GM12878 (cell line): Measurements from ENCODE around the gene SLC25A48. TPM values are rescaled to one million over a fixed set of nuclear protein-coding genes. Genes with fewer than 3 reads are reported as not detected.

Experiments used
- ATAC-seq: fragments of 200-7000 bp; cut with Tn5 transposase; 3 replicates; pipeline ENCODE4 v1.9.1; 2020; ENCODE audit warnings: mild to moderate bottlenecking, moderate library complexity
- BruUV-seq: library from RNA; stranded (reverse); fragments of 400-500 nt; replicated peaks from 2 replicates; lab custom pipeline; 2021; lab: Mats Ljungman, UMichigan
- CTCF ChIA-PET: fragments of 300-600 bp; sonication (Branson Sonifier 250); formaldehyde crosslinking; extraction: SDS; loops from one replicate; lab custom pipeline; 2021; ENCODE audit warnings: inconsistent platforms; lab: Yijun Ruan, JAX
- POLR2A ChIA-PET: fragments of 350-600 bp; formaldehyde crosslinking; extraction: SDS; loops from one replicate; lab custom pipeline; 2021; ENCODE audit warnings: inconsistent platforms; lab: Charles Lee
- RAD21 ChIA-PET: fragments of 300-600 bp; sonication (Branson Sonifier 250); formaldehyde crosslinking; loops from one replicate; lab custom pipeline; 2023; ENCODE audit warnings: antibody characterized with exemption; ENCODE audit not compliant: unreplicated experiment; lab: Charles Lee
- SMC1A ChIA-PET: fragments of 300-600 bp; sonication (Branson Sonifier 250); formaldehyde crosslinking; loops from one replicate; lab custom pipeline; 2023; ENCODE audit not compliant: unreplicated experiment, uncharacterized antibody; lab: Charles Lee
- DNase-seq: peaks from one replicate; pipeline ENCODE4 v3.0.0-alpha.2; 2011; ENCODE audit warnings: low read depth, low spot score
- FAIRE-seq: peaks from 3 replicates; lab custom pipeline; 2011; peaks lifted over from hg19 to GRCh38; lab: Jason Lieb, UNC
- H2AFZ ChIP-seq: 2 replicates; pipeline ENCODE4 v1.6.0; 2011; ENCODE audit warnings: low read depth, low read length, control low read depth; ENCODE audit not compliant: control insufficient read depth
- H3K27ac ChIP-seq: 2 replicates; pipeline ENCODE4 v1.5.1; 2011; ENCODE audit warnings: control low read depth; ENCODE audit not compliant: control insufficient read depth, insufficient read depth
- H3K27me3 ChIP-seq, 2 experiments: replicated peaks in 1 of 2; 2 replicates each; pipeline versions ENCODE4 v1.6.0 to v1.6.1; 2011; ENCODE audit warnings: low read length in 1 of 2; ENCODE audit not compliant: control insufficient read depth in 2 of 2, insufficient read depth in 2 of 2
- H3K36me3 ChIP-seq, 2 experiments: 2 replicates each; pipeline ENCODE4 v1.5.1; 2011; ENCODE audit warnings: low read length in 1 of 2; ENCODE audit not compliant: control insufficient read depth in 2 of 2, insufficient read depth in 2 of 2
- H3K4me1 ChIP-seq: 2 replicates; pipeline ENCODE4 v1.6.1; 2011; ENCODE audit warnings: mild to moderate bottlenecking, low read length, moderate library complexity, mixed read lengths; ENCODE audit not compliant: control insufficient read depth, insufficient read depth
- H3K4me2 ChIP-seq: 2 replicates; pipeline ENCODE4 v1.6.0; 2011; ENCODE audit warnings: control low read depth; ENCODE audit not compliant: control insufficient read depth, insufficient read depth
- H3K4me3 ChIP-seq: fragments of 200-600 bp; sonication (generic); 2 replicates; pipeline ENCODE4 v1.5.1; 2016
- H3K79me2 ChIP-seq: 2 replicates; pipeline ENCODE4 v1.6.0; 2011; ENCODE audit warnings: low read length; ENCODE audit not compliant: control insufficient read depth, insufficient read depth
- H3K9ac ChIP-seq: 2 replicates; pipeline ENCODE4 v1.8.0; 2011; ENCODE audit warnings: low read length, control low read depth, mixed read lengths; ENCODE audit not compliant: control insufficient read depth, insufficient read depth
- H3K9me3 ChIP-seq: replicated peaks from 3 replicates; pipeline ENCODE4 v1.5.1; 2011; ENCODE audit warnings: mild to moderate bottlenecking, low read length; ENCODE audit not compliant: control insufficient read depth, insufficient read depth
- H4K20me1 ChIP-seq: 2 replicates; pipeline ENCODE4 v1.6.0; 2011; ENCODE audit not compliant: control insufficient read depth, insufficient read depth
- BCL11A ChIP-seq: IDR thresholded peaks from 2 replicates; pipeline ENCODE4 v1.6.1; 2011; ENCODE audit warnings: low read depth, low read length
- GATAD2B ChIP-seq: fragments of 450-650 bp; conservative IDR thresholded peaks from 2 replicates; pipeline ENCODE4 v1.6.1; 2017; ENCODE audit warnings: low read depth, mild to moderate bottlenecking, moderate library complexity
- MYC ChIP-seq: IDR thresholded peaks from 2 replicates; pipeline ENCODE4 v1.6.1; 2011; ENCODE audit warnings: mild to moderate bottlenecking, low read length, moderate library complexity, inconsistent platforms; ENCODE audit not compliant: insufficient read depth, insufficient replicate concordance, insufficient read length, severe bottlenecking
- NRF1 ChIP-seq: conservative IDR thresholded peaks from 2 replicates; pipeline ENCODE4 v1.6.1; 2011; ENCODE audit warnings: mild to moderate bottlenecking, low read depth, low read length, improper control_type of control experiment
- RB1 ChIP-seq: fragments of 450-650 bp; formaldehyde crosslinking; IDR thresholded peaks from 2 replicates; pipeline ENCODE4 v1.6.1; 2017; ENCODE audit warnings: mild to moderate bottlenecking, borderline replicate concordance
- SMAD1 ChIP-seq: fragments of 450-650 bp; IDR thresholded peaks from 2 replicates; pipeline ENCODE4 v1.6.1; 2018; ENCODE audit warnings: mild to moderate bottlenecking, low read depth; ENCODE audit not compliant: partially characterized antibody
- SMC3 ChIP-seq: IDR thresholded peaks from 2 replicates; pipeline ENCODE4 v1.6.1; 2011; ENCODE audit warnings: low read length, improper control_type of control experiment, borderline replicate concordance
- ZBED1 ChIP-seq: IDR thresholded peaks from 2 replicates; pipeline ENCODE4 v1.6.1; 2016; ENCODE audit warnings: borderline replicate concordance
- WGBS: methylation state at CpG from one replicate; pipeline ENCODE4 v1.1.6; 2016; ENCODE audit warnings: low lambda C conversion rate; ENCODE audit not compliant: insufficient replicate concordance, insufficient coverage; ENCODE audit errors: missing lambda C conversion rate; 5-methylcytosine and 5-hydroxymethylcytosine counted together
- in situ Hi-C: fragments of 300-500 bp; cut with MboI; formaldehyde crosslinking; loops from 9 replicates; pipeline ENCODE4 v1.14.3; 2018; ENCODE audit warnings: mixed read lengths
- intact Hi-C: fragments of 100-400 bp; cut with micrococcal nuclease; formaldehyde crosslinking; loops from one replicate; pipeline ENCODE4 v1.14.2; 2022; ENCODE audit not compliant: unreplicated experiment
- polyA plus RNA-seq, 11 experiments: library from polyadenylated mRNA; depleted of rRNA in 4 of 11; unstranded in 6 of 11; stranded (reverse) in 5 of 11; fragments of >200 nt; fragmentation: Nextera tagmentation in 4 of 11; fragmentation: Illumina TruSeq in 1 of 11; extraction: Ambion mirVana in 4 of 11; extraction: Trizol in 1 of 11; gene quantifications; 1 replicate in 1 of 11; 2 replicates in 10 of 11; pipeline versions ENCODE4 v1.2.1 to v1.2.3, GENCODE V29; 2011 to 2016; ENCODE audit warnings: inconsistent platforms in 2 of 11, missing spikeins in 2 of 11, low read depth in 1 of 11
- total RNA-seq, 4 experiments: library from RNA; depleted of rRNA in 3 of 4; stranded (reverse); fragments of >200 nt in 3 of 4; fragmentation: Illumina TruSeq in 1 of 4; extraction: Trizol in 1 of 4; gene quantifications; 2 replicates each; pipeline versions ENCODE4 v1.2.1 to v1.2.3, GENCODE V29; 2013 to 2021
- TF ChIP-seq, protein P1 (sequence below): IDR thresholded peaks from 2 replicates; pipeline ENCODE4 v1.6.1; 2012; ENCODE audit warnings: low read length, inconsistent platforms
- TF ChIP-seq, protein P2 (sequence below): IDR thresholded peaks from 2 replicates; pipeline ENCODE4 v1.6.1; 2011; ENCODE audit warnings: mild to moderate bottlenecking, low read depth, low read length, moderate library complexity; ENCODE audit not compliant: insufficient replicate concordance

The SLC25A48 gene
- total and polyA plus RNA-seq, 10 of the 15 experiments (the other 5 are each of a cell fraction or from before 2014, with no cell fraction given) = 0.06 TPM; not detected in 9

DNA sequence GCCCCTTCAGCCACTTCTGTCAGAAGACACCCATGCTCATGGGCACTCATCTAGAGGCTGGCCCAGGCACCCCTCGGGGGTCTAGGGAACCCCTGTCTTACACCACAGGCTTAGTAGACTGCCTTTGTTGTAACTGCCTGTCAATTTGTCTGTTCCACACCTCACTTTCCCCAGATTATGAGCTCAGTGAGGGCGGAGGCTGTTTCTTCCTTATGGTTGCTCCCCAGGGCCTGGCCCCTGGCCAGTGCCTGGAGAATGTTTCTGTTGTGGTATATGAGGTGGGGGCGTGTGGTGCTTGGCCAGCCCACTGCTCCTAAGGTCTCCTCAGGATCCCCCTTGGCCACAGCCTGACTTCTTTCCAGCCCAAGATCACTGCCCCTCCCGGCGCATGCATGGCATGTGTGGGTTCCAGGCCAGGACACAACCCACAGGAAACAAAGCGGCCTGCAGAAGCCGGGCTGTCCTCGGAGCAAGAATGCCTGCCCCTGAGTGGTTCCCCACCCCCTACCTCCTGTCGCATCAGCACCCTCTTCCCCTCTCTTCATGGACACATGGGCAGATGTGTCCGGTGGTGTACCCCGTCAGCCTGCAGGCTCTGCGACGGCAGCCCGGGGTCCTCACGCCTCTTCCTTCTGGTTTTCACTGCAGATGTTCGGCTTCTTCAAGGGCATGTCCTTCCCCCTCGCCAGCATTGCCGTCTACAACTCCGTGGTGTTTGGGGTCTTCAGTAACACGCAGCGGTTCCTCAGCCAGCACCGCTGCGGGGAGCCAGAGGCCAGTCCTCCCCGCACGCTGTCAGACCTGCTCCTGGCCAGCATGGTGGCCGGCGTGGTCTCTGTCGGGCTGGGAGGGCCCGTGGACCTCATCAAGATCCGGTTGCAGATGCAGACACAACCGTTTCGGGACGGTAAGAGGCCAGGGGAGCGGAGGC is 17.7 kb downstream of the SLC25A48 start:
- SMC1A ChIA-PET = no interaction called here
- intact Hi-C loops (no loop called here), in situ Hi-C loops (no loop called here)
- POLR2A ChIA-PET = no interaction called here
- no peaks in the 10 kb centered on the region; the same call in 1 of the 2 replicates for H4K20me1 ChIP-seq
- H3K4me2 ChIP-seq = no peak overlapping the region
- no peak for TF ChIP-seq BCL11A
- no TSS peak for BruUV-seq
- H3K36me3 ChIP-seq = no peaks in the 10 kb centered on the region
- DNase-seq (no peak), FAIRE-seq (no peak), ATAC-seq (no peak)
- 53% methylated on average over 34 of the region's 34 CpGs for WGBS
- no peak overlapping the region for H2AFZ ChIP-seq
- H3K27ac ChIP-seq = no peak overlapping the region
- H3K9ac ChIP-seq = no peak overlapping the region
- no peaks in the 10 kb centered on the region for H3K4me1 ChIP-seq
- CTCF ChIA-PET = no interaction called here
- H3K27me3 ChIP-seq = peaks cover 3 to 5% of the 10 kb centered on the region in 2 experiments; a peak in 3 of 4 replicates
- no peaks in the 10 kb centered on the region for H3K79me2 ChIP-seq
- RAD21 ChIA-PET = no interaction called here
- H3K9me3 ChIP-seq = no peaks in the 10 kb centered on the region
- no peak overlapping the region for H3K4me3 ChIP-seq

DNA sequence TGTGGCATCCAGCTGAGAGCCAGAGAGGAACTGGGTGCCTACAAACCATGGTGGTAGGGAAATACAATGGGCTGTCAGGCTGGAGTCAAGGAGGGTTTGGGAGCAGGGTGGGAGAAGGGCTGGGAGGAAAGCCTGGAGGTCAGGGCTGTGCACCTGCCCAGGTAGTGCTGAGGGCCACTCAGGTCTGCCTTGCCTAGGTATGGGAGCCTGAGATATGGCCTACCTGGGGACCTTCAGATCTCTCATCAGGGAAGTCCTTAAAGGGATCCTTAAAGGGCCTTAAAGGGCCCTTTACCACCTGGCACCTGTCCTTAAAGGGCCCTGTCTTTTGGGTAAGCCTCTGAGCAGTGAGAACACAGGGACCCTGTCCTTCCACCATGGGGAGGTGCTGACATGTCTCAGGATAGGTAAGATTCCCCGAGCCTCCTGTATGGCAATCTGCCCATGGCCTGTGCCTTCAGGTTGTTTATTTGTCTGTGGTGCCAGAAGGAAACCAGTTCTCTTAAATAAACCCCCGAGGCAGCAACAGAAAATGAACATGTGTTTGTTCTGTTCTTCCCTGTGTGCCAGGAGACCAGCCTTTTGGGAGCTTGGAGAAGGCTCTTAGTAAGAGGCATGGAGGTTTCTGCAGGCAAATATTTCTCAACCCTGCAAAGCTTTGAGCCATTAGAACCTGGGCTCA is 23.3 kb downstream of the SLC25A48 start:
- no peak for FAIRE-seq
- WGBS = 0% methylated on average over 2 of the region's 2 CpGs
- H3K9ac ChIP-seq = no peak overlapping the region
- H3K36me3 ChIP-seq = no peaks in the 10 kb centered on the region
- ChIA-PET SMC1A (no interaction called here), RAD21 (no interaction called here), CTCF (no interaction called here), POLR2A (no interaction called here)
- no TSS peak for BruUV-seq
- H4K20me1 ChIP-seq = no peaks in the 10 kb centered on the region; the same call in 1 of the 2 replicates
- no peak for ATAC-seq
- no peak overlapping the region for H3K27ac ChIP-seq
- peaks cover 3 to 4% of the 10 kb centered on the region in 2 experiments; a peak in 2 of 4 replicates for H3K27me3 ChIP-seq
- H3K9me3 ChIP-seq = no peaks in the 10 kb centered on the region; the same call in 2 of the 3 replicates
- H3K4me2 ChIP-seq = no peak overlapping the region
- no peak for DNase-seq
- intact Hi-C loops (no loop called here), in situ Hi-C loops (no loop called here)
- no peaks in the 10 kb centered on the region for H3K4me1 ChIP-seq
- H3K4me3 ChIP-seq = no peak overlapping the region
- no peaks in the 10 kb centered on the region for H3K79me2 ChIP-seq
- no peak overlapping the region for H2AFZ ChIP-seq
- TF ChIP-seq GATAD2B (no peak), RB1 (no peak), SMC3 (no peak), ZBED1 (no peak), MYC (no peak), BCL11A (no peak), NRF1 (no peak), SMAD1 (no peak)
- TF ChIP-seq, protein P1, sequence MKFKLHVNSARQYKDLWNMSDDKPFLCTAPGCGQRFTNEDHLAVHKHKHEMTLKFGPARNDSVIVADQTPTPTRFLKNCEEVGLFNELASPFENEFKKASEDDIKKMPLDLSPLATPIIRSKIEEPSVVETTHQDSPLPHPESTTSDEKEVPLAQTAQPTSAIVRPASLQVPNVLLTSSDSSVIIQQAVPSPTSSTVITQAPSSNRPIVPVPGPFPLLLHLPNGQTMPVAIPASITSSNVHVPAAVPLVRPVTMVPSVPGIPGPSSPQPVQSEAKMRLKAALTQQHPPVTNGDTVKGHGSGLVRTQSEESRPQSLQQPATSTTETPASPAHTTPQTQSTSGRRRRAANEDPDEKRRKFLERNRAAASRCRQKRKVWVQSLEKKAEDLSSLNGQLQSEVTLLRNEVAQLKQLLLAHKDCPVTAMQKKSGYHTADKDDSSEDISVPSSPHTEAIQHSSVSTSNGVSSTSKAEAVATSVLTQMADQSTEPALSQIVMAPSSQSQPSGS = no peak
- TF ChIP-seq, protein P2, sequence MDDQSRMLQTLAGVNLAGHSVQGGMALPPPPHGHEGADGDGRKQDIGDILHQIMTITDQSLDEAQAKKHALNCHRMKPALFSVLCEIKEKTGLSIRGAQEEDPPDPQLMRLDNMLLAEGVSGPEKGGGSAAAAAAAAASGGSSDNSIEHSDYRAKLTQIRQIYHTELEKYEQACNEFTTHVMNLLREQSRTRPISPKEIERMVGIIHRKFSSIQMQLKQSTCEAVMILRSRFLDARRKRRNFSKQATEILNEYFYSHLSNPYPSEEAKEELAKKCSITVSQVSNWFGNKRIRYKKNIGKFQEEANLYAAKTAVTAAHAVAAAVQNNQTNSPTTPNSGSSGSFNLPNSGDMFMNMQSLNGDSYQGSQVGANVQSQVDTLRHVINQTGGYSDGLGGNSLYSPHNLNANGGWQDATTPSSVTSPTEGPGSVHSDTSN = no peak
